ENCODE data around the gene TFCP2L1.
A peak's percentile ranks its signal among the peaks of the same experiment; 100 is the strongest.

The TFCP2L1 gene

GRCh38 chr2:121218386-121218938, 66.5 kb downstream of the TFCP2L1 start:
- no peak for DNase-seq (ENCODE audit: low spot score)

- no peak for DNase-seq (ENCODE audit: low spot score)
These were observed 67.4 kb downstream of the TFCP2L1 start for GRCh38 chr2:121217627-121218026.

DNA sequence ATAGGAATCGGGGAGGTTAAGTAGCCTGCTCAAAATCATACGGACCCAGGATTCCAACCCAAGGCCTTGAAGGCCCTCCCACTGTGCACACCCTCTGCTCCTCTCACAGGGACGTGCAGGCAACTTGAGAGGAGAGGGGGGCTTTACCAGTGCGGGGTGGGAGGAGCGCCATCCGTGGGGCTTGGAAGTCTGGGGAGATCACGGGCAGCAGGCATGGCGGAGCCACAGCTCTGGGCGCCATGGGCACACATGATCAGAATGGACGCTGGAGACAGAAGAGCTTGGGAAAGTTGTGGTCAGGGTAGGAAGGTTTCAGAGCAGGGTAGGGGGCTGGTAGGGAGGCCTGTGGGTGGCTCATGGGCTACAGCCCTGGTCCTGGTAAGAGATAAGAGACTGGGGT, 70.7 kb downstream of the TFCP2L1 start:
- DNase-seq (ENCODE audit: low spot score), result no peak

DNA sequence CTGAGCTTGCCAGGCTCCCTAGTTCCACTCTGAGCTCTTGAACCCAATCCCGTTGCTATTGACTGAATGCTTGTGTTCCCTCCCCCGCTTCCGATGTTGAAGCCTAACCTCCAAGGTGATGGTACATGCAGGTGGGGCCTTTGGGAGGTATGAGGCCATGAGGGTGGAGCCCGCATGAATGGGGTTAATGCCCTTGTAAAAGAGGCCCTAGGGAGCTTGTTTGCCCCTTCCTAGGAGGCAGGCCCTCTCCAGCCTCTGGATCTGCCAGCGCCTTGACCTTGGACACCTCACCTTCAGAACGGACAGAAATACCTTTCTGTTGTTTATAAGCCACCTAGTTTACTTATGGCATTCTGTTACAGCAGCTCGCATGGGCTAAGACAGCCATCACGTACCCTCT, 71.6 kb downstream of the TFCP2L1 start:
- no peak for DNase-seq (ENCODE audit: low spot score)

GRCh38 chr2:121212661-121213325, 72.2 kb downstream of the TFCP2L1 start:
- no peak for DNase-seq (ENCODE audit: low spot score)

DNA sequence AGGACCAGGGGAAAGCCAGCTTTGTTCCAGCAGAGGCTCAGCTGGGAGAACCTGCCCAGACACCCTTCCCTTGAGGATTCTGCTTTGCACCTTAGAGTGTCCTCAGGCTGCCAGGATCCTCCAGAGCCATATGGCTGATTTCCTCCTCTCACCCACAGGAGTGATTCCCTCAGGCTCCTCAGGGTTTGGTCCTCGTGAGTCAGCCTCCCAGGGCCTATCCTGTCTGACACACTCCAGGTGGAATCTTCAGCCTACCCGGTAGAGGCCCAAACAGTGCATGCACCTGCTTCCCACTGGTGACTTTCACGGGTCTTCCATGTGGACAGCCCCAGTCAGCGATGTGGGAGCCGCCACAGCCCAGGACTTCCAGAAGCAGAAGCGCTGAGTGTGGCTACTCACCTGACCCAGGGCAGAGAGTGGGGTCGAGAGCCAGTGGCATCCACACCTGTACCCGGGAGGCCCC, 73.3 kb downstream of the TFCP2L1 start:
- no peak for DNase-seq (ENCODE audit: low spot score)

DNA sequence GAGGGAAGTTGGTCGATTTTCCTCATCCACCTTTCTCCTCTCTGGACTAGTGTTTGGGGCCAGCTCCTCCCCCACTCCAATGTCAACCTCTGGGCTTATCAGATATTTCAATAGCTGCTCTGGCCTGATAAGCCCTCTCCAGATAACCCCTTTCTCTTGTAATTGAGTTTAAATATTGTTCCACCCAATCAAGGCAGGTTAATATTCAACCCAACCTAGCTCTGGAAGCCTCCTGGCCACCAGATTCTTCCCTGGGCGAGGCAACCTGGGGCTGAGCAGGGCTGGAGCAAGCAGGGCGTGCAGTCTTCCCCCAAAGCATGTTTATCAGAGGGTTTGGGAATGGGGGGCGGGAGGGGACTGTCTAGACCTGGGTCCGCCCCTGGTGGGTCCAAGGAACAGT, 73.8 kb downstream of the TFCP2L1 start:
- no peak for DNase-seq (ENCODE audit: low spot score)

GRCh38 chr2:121210691-121211090, 74.3 kb downstream of the TFCP2L1 start:
- DNase-seq (ENCODE audit: low spot score), result peak; percentile 17

- DNase-seq (ENCODE audit: low spot score), result no peak
These were observed 75.9 kb downstream of the TFCP2L1 start for GRCh38 chr2:121209014-121209610.

DNA sequence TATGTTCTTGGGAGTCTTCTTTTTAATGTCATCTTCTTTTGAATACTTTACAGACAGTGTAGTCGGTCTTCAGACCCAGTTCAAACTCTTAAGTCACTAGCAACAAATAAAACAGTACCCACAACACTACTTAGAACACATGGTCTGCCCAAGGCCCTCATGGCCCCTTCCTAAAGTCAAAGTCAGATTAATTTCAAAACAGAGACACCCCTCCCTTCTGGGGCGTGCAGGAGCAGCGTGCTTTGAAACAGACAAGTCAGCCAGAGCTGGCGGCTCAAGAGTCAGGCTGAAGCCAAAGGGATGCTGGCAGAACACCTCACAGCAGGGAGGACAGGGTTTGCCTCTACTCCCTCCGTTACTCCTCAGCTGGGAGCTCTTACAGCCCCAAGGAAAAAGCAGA, 77.5 kb downstream of the TFCP2L1 start:
- DNase-seq (ENCODE audit: low spot score), result no peak

DNA sequence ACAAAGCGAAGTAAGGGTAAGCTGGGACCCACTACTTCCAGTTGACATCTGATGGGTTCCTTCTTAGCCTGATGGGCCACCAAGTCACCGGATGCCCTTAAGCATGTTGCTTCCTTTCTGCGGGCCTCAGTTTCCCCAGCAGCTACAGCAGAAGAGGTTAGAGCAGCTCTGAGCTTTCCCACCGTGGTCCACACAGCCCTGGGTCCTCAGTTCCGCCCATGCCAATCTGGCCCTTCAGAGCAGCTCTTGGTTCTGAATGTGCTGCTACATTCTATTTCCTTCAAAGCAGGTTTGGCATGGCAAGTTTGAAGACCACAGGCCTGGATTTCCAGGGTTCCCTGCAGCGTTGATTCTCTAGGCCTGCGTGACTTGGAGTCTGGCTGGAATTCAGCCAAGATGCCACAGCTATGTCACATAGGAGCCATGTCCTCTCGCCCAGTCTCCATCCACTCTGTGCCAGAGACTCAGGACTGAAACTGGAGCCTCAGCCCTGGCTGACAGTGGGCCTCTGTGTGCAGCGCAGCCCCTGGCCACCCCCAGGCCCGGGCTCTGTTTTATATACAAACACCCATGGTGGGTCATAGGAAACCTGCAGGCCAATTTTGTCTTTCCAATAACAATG, 79.6 kb downstream of the TFCP2L1 start:
- no peak for DNase-seq (ENCODE audit: low spot score)

- no peak for DNase-seq (ENCODE audit: low spot score)
These were observed 81.3 kb downstream of the TFCP2L1 start for GRCh38 chr2:121203591-121204249.

- no peak for DNase-seq (ENCODE audit: low spot score)
These were observed 82.3 kb downstream of the TFCP2L1 start for GRCh38 chr2:121202541-121203310.

DNA sequence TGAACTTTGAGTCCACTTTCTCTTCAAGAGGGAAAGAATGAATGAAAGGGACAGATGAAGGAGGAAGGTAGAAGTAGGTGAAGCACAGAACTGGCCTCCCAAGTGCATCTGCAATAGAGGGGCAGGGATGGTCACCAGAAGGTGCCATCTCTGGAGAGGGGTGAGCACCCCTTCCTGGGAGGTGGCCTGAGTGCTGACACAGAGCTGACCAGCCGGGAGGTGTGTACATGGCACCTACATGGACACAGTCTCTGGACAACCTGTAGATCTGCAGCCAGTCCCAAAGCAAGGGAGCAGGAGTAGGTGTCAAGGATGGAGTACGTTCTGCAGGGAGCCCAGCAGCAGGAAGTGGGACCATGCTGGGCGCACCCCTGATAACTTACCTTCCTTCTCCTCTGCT, 83.2 kb downstream of the TFCP2L1 start:
- DNase-seq (ENCODE audit: low spot score), result no peak

DNA sequence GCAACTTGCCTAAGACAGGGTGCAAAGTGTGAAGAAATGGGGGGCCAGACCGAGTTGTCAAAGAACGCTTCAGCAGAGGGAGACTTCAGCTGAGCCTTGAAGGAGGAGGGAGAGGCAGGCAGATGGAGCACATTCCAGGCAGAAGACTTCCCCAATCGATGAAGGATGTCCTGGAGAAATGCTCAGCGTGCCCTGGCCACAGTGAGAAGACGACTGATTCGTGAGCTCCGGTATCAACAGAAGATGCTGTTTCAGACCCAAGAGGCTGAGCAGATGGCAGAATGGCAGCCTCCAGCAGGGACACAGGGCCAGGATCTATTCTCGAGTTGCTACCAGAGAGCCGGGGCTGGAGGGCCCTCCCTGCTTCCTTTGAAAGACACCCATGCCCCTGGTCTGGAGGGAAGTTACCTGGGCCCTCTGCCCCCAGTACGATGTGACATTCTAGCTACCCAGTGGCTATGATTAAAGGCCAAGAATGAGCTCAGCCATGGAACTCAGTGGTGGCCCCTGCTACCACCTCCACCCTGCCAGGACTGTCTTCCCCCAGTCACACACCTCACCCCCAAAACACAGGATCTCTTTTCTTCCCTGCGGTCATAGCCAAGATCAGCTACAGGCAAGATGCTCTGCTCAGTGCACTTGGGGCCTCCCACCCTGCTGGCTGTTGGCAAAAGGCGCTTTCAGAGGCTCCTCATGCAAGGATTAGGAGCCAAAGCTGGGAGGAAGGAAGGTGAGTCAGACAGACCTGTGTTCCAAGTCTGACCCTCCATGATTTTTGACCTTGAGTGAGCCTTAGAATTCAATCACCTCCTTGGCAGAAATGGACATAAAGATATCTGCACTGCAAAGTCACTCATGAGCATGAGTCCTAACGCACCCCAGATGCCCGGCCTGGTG, 84.3 kb downstream of the TFCP2L1 start:
- DNase-seq (ENCODE audit: low spot score), result no peak

DNA sequence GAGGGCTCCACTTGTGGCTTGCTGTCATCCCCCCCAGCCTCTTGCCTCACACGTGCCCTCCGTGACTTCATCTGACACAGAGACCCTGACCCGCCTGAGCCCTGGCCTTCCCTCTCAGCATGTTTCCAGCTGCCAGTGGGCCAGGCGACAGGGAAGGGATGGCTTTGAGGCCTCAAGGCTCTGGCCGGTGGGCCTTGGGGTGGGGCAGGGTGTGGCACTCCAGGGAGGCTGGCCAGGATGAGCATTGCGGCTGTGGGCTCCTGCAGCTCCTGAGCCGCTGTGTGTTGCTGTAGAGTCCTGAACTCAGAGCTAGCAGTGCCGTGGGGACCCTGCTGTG, 85.0 kb downstream of the TFCP2L1 start:
- no peak for DNase-seq (ENCODE audit: low spot score)

DNA sequence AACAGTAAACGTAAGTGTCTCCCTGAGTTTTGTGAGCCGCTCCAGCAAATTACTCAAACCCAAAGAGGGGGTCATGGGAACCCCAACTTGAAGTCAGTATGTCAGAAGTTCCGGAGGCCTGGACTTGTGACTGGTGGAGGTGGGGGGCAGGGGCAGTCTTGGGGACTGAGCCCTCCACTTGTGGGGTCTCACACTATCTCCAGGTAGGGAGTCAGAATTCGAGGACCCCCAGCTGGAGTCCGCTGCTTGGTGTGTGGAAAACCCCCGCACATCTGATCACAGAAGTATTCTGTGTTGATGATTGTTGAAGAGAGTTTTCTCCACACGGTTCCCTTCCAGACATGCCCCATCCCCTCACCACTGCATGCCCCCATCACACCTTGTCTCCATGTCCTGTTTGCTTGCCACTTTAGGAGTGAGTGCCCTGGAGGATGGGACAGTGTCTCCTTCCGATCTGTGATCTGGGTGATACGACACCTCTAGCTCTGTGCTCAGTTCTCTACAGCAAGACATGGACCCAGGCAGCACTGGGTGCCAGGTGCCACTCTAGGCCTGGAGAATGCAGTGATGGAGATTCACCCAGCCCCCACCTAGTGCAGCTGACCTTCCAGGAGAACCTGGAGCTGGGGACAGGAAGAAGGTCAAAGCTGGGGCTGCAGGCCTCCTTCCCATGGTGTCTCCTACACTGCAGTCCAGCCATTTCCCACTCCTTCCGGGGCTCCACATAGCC, 85.6 kb downstream of the TFCP2L1 start:
- DNase-seq (ENCODE audit: low spot score), result no peak

DNA sequence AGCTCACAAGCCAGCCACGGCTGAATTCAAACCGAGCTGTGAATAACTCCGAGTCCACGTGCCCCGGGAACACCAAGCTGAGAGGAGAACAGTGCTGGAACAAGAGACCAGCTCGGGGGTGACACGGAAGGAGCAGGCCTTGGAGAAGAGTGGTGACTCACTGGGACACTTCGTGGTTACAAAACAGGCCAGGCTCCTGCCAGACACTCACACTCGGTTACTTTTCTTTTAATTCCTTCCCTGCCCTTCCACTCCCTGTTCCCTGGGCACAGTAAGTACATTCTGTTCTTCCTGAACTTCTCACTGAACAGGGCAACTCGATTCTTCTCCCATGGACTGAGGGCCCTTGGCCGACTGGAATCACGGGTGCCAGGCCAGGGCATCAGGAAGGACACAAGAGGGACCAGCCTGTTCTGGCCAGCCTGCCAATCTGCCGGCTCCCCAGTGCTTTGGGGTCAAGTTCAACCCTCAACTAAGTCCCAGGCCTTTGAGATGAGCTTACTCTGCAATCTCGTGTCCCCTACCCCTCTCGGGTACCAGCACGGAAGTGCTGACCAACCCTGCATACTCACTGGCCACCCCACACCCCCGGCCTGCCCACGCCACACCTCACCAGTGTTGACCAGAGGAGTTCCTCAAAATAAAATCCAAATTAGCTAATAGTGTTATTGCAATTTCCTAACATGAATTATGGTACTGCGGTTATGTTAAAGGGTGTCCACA, 87.5 kb downstream of the TFCP2L1 start:
- DNase-seq (ENCODE audit: low spot score), result no peak

DNA sequence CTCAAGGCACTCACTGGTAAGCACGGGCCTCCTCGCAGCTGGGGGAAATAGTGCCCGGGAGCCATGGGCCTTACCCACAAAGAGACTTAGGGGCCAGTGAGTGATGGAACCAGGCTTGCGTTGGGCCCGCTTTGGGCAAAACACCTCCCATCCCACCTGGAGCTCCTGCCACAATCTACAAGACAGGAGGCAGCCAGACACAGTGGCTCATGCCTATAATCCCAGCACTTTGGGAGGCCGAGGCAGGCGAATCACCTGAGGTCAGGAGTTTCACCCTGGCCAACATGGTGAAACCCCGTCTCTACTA, 88.2 kb downstream of the TFCP2L1 start:
- no peak for DNase-seq (ENCODE audit: low spot score)

Data from RKO (cell line).